ENCODE results near the gene COQ4.

The COQ4 gene

DNA sequence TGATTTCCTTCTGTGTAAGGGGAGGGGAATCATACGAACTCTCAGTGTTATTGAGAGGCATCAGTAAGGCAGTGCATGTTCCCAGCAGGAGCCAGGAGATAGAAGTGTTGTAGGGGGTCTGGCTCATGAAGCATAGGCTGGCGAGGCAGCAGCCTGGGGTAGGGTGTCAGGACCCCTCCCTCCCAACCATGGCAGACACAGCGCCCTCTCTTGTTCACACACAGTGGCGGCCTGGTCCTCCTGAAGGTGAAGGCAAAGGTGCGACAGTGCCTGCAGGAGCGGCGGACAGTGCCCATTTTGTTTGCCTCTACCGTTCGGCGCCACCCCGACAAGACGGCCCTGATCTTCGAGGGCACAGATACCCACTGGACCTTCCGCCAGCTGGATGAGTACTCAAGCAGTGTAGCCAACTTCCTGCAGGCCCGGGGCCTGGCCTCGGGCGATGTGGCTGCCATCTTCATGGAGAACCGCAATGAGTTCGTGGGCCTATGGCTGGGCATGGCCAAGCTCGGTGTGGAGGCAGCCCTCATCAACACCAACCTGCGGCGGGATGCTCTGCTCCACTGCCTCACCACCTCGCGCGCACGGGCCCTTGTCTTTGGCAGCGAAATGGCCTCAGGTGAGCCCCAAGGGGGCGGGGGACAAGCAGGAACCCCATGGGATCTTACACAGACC, 22.4 kb downstream of the COQ4 start:
- H3K36me3 ChIP-seq, result peaks cover 48% of the 10 kb centered on the region
- TF ChIP-seq, protein P1, sequence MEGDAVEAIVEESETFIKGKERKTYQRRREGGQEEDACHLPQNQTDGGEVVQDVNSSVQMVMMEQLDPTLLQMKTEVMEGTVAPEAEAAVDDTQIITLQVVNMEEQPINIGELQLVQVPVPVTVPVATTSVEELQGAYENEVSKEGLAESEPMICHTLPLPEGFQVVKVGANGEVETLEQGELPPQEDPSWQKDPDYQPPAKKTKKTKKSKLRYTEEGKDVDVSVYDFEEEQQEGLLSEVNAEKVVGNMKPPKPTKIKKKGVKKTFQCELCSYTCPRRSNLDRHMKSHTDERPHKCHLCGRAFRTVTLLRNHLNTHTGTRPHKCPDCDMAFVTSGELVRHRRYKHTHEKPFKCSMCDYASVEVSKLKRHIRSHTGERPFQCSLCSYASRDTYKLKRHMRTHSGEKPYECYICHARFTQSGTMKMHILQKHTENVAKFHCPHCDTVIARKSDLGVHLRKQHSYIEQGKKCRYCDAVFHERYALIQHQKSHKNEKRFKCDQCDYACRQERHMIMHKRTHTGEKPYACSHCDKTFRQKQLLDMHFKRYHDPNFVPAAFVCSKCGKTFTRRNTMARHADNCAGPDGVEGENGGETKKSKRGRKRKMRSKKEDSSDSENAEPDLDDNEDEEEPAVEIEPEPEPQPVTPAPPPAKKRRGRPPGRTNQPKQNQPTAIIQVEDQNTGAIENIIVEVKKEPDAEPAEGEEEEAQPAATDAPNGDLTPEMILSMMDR (IDR thresholded peaks at IDR 0.05; ENCODE audit: low read depth, low read length), result no peak
- no peak for DNase-seq
- H3K4me3 ChIP-seq (ENCODE audit: low read depth, low read length), result no peak overlapping the region
- H3K27me3 ChIP-seq, result no peaks in the 10 kb centered on the region
- H3K4me1 ChIP-seq, result no peaks in the 10 kb centered on the region; the same call in 1 of the 2 replicates
- no peaks in the 10 kb centered on the region for H3K9me3 ChIP-seq

DNA sequence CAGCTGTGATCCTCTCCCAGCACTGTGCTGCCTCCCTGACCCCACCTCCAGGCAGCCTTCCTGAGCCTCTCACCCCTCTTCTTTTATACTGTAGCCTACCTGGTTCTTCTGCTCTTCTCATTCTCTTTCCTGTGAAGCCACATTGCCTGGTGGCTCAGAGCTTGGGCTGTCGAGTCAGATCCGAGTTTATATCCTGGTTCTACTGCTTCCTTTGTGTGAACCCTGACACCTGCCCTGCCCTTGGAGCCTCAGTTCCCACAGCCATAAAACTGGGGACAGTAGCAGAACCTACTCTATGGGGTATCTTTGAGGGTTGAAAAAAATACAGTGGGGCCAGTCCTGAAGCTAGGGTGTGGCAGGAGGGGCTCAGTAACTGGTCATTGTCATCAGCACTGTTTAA, 26.5 kb downstream of the COQ4 start:
- no peak for DNase-seq
- Histone ChIP-seq H3K4me3 (ENCODE audit: low read depth, low read length) (no peak overlapping the region), H3K36me3 (peaks cover 48% of the 10 kb centered on the region), H3K27me3 (no peaks in the 10 kb centered on the region), H3K9me3 (no peaks in the 10 kb centered on the region), H3K4me1 (no peaks in the 10 kb centered on the region)
- TF ChIP-seq, protein P1 (IDR thresholded peaks at IDR 0.05; ENCODE audit: low read depth, low read length), result no peak

- H3K4me1 ChIP-seq, result no peaks in the 10 kb centered on the region
- DNase-seq, result no peak
- no peaks in the 10 kb centered on the region for H3K9me3 ChIP-seq
- peaks cover 46% of the 10 kb centered on the region for H3K36me3 ChIP-seq
- H3K27me3 ChIP-seq, result no peaks in the 10 kb centered on the region
- H3K4me3 ChIP-seq (ENCODE audit: low read depth, low read length), result no peak overlapping the region
- TF ChIP-seq, protein P1 (IDR thresholded peaks at IDR 0.05; ENCODE audit: low read depth, low read length), result no peak
Observed at GRCh38 chr9:128349772-128350171, 27.1 kb downstream of the COQ4 start.

DNA sequence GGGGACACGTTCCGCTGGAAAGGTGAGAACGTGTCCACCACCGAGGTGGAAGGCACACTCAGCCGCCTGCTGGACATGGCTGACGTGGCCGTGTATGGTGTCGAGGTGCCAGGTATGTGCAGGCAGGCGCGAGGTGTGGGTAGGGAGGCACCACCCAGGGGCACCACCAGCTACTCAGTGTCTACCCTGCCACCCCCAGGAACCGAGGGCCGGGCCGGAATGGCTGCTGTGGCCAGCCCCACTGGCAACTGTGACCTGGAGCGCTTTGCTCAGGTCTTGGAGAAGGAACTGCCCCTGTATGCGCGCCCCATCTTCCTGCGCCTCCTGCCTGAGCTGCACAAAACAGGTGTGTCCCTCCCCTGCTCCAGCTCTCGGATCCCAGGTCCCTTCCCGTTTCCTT, 32.8 kb downstream of the COQ4 start:
- Histone ChIP-seq H3K36me3 (peaks cover 11% of the 10 kb centered on the region), H3K4me1 (no peaks in the 10 kb centered on the region), H3K4me3 (ENCODE audit: low read depth, low read length) (no peak overlapping the region), H3K9me3 (no peaks in the 10 kb centered on the region), H3K27me3 (no peaks in the 10 kb centered on the region)
- DNase-seq, result no peak
- TF ChIP-seq, protein P1 (IDR thresholded peaks at IDR 0.05; ENCODE audit: low read depth, low read length), result no peak

DNA sequence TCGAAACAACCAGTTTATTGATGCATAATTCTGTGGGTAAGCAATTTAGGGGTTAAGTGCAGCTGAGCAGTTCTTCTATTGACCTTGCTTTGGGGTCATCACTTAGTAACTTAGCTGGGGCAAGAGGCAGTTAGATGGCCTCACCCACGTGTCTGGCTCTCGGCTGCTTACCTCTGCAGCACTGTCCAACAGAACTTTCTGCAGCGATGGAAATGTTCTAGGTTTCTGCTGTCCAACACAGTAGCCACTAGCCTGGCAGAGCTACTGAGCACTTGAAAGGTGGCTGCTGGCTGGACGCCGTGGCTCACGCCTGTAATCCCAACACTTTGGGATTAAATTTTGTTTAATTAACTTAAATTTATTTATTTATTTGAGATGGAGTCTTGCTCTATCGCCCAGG, 35.5 kb downstream of the COQ4 start:
- H3K27me3 ChIP-seq, result no peaks in the 10 kb centered on the region
- no peak overlapping the region for H3K4me3 ChIP-seq (ENCODE audit: low read depth, low read length)
- no peaks in the 10 kb centered on the region for H3K9me3 ChIP-seq
- H3K36me3 ChIP-seq, result peaks cover 6% of the 10 kb centered on the region
- TF ChIP-seq, protein P1 (IDR thresholded peaks at IDR 0.05; ENCODE audit: low read depth, low read length), result no peak
- no peak for DNase-seq
- no peaks in the 10 kb centered on the region for H3K4me1 ChIP-seq

DNA sequence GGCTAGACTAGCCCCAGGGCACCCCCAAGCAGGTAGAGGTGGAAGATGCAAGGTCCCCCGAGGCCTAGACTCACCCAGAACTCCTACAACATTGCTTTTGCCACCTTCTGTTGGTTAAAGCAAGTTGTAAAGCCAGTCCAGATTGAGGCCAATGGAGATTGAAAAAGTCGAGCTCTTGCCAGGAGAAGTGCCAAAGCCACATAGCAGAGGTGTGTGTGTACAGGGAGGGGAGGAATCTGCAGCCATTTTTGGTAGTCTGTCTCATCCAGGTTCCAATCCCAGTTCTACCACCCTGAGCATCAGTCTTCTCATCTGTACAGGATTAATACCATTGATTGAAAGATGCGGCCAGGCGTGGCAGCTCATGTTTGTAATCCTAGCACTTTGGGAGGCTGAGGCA, 36.2 kb downstream of the COQ4 start:
- Histone ChIP-seq H3K4me1 (no peaks in the 10 kb centered on the region), H3K36me3 (peaks cover 3% of the 10 kb centered on the region), H3K4me3 (ENCODE audit: low read depth, low read length) (no peak overlapping the region), H3K9me3 (no peaks in the 10 kb centered on the region), H3K27me3 (no peaks in the 10 kb centered on the region)
- TF ChIP-seq, protein P1 (IDR thresholded peaks at IDR 0.05; ENCODE audit: low read depth, low read length), result no peak
- no peak for DNase-seq

All from BE2C (cell line).